ENCODE results near the gene SYT7.

GRCh38 chr11:61486011-61486620 lies 94.8 kb downstream of the SYT7 start:
- TF ChIP-seq CTCF (IDR thresholded peaks at IDR 0.05; ENCODE audit: low read depth, low read length, missing input control) (no peak), MAX (IDR thresholded peaks at IDR 0.05) (no peak), REST (IDR thresholded peaks at IDR 0.05) (no peak), RAD21 (IDR thresholded peaks at IDR 0.05) (no peak), TAF1 (conservative IDR thresholded peaks at IDR 0.05) (no peak)

Data from liver (tissue), 3 donors.